Rectal smooth muscle tissue (tissue), 1 donor: ENCODE results near the gene PSMD14.

Source experiments
- H3K27ac ChIP-seq: one replicate; pipeline ENCODE4 v1.7.0; 2013; ENCODE audit warnings: low read depth, low read length, inconsistent platforms
- H3K27me3 ChIP-seq: one replicate; pipeline ENCODE4 v1.7.0; 2013; ENCODE audit warnings: low read length; ENCODE audit not compliant: control insufficient read depth, insufficient read depth
- H3K36me3 ChIP-seq: one replicate; pipeline ENCODE4 v1.7.0; 2013; ENCODE audit warnings: low read length; ENCODE audit not compliant: control insufficient read depth, insufficient read depth
- H3K4me1 ChIP-seq: one replicate; pipeline ENCODE4 v1.7.0; 2013; ENCODE audit warnings: low read length; ENCODE audit not compliant: control insufficient read depth, insufficient read depth
- H3K4me3 ChIP-seq: one replicate; pipeline ENCODE4 v1.7.0; 2013; ENCODE audit warnings: low read length
- H3K9ac ChIP-seq: one replicate; pipeline ENCODE4 v1.7.0; 2013; ENCODE audit warnings: low read length

PSMD14 gene

DNA sequence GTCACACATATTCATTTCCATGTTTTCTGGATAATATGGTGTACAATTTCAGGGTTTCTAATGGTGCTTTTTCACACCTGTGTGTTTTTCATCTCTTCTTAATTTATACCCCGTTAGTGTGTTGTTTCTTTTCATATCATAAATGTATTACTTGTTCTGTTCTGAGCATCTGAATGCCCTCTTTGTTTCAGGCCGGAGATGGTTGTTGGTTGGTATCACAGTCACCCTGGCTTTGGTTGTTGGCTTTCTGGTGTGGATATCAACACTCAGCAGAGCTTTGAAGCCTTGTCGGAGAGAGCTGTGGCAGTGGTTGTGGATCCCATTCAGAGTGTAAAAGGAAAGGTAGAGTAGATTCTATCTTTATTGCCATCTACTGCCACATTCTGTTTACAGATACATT, 62.8 kb downstream of the PSMD14 start:
- Histone ChIP-seq H3K4me3 (no peak overlapping the region), H3K36me3 (no peaks in the 10 kb centered on the region), H3K4me1 (no peaks in the 10 kb centered on the region), H3K9ac (no peak overlapping the region), H3K27ac (no peak overlapping the region), H3K27me3 (no peaks in the 10 kb centered on the region)

DNA sequence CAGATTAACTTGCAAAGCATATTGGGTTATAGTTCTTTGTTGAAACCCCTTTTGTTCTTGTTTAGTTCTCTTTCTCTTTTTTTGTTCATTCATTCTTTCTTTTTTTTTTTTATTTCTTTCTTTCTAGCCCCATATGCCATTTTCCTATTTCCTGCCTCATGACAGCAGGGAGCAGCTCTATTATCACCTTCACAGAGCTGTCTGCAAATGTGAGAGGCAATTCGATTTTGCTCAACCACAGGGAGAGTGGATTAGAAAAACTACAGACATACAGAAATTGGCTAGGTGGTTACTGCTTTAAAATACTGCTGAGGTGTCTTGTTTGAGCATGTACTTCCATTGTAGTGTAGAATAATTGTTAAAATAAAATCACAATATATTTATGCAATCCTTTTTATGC, 63.6 kb downstream of the PSMD14 start:
- H3K27me3 ChIP-seq = no peaks in the 10 kb centered on the region
- no peaks in the 10 kb centered on the region for H3K36me3 ChIP-seq
- no peak overlapping the region for H3K9ac ChIP-seq
- no peak overlapping the region for H3K4me3 ChIP-seq
- no peak overlapping the region for H3K27ac ChIP-seq
- no peaks in the 10 kb centered on the region for H3K4me1 ChIP-seq

- Histone ChIP-seq H3K36me3 (no peaks in the 10 kb centered on the region), H3K4me1 (no peaks in the 10 kb centered on the region)
Measured at GRCh38 chr2:161373942-161374341, 65.7 kb downstream of the PSMD14 start.

DNA sequence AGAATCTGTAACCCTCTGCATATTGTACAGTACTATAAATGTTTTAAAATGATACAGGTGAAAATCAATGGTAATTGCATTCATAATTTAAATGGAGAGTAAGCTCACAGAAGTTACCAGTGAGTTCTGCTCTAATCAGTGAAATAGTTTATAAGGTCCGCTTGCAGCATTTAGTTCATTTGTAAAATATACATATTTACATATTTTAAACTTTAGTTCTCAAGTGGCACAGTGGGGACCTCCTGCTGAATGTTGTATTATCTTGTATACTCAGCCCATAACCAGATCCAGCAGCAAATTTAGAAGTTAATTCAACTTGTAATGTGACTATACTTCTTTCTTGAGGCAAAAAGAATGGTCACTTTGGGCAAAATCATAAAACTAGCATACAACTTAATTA, 66.2 kb downstream of the PSMD14 start:
- no peak overlapping the region for H3K9ac ChIP-seq
- no peaks in the 10 kb centered on the region for H3K27me3 ChIP-seq
- no peaks in the 10 kb centered on the region for H3K36me3 ChIP-seq
- H3K4me3 ChIP-seq = no peak overlapping the region
- no peak overlapping the region for H3K27ac ChIP-seq
- no peaks in the 10 kb centered on the region for H3K4me1 ChIP-seq

More at GRCh38 chr2:161373942-161374341, 65.7 kb downstream of the PSMD14 start:
- Histone ChIP-seq H3K4me3 (no peak overlapping the region), H3K27me3 (no peaks in the 10 kb centered on the region), H3K9ac (no peak overlapping the region), H3K27ac (no peak overlapping the region)

GRCh38 chr2:161379740-161380139, 71.5 kb downstream of the PSMD14 start:
- Histone ChIP-seq H3K4me1 (no peaks in the 10 kb centered on the region), H3K9ac (no peak overlapping the region), H3K27me3 (no peaks in the 10 kb centered on the region), H3K4me3 (no peak overlapping the region), H3K27ac (no peak overlapping the region), H3K36me3 (peaks cover 3% of the 10 kb centered on the region)

DNA sequence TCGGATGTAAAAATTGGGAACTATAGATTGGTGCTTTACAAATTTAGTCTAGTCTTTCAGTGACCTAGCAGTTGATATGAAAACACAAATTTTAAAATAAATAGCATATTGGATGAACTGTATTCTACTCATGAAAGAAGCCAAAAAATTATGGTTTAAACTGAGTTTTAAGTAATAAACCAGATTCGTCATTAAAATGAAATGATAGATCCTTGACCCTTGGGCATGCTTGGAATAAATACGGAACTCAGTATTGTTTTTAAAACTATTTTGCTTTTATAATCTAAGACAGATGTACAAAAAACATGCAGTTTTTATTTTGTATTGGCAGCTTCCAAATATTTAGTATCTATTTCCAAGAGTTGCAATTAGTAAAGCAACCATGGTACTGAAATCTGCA, 73.3 kb downstream of the PSMD14 start:
- Histone ChIP-seq H3K36me3 (peaks cover 3% of the 10 kb centered on the region), H3K27ac (no peak overlapping the region), H3K9ac (no peak overlapping the region), H3K27me3 (no peaks in the 10 kb centered on the region), H3K4me3 (no peak overlapping the region), H3K4me1 (no peaks in the 10 kb centered on the region)

DNA sequence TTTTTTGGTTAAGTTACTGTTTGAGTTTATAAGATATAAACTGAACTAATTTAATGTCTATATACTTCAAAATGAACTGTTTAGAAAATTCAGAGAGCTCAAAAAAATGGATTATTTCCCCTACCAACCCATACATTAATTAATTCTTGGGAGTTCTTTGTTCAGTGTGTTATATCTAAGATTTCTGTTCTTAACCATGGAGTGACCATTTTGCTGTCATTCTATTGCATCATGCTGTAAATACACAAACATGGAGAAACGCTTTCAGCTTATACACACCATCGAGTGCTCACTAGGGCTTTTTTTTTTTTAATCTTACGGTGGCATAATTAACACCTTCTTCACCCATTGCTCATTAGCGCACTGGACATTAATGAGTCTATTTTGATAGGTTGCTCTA, 74.5 kb downstream of the PSMD14 start:
- peaks cover 3% of the 10 kb centered on the region for H3K36me3 ChIP-seq
- H3K4me3 ChIP-seq = no peak overlapping the region
- no peaks in the 10 kb centered on the region for H3K4me1 ChIP-seq
- no peak overlapping the region for H3K9ac ChIP-seq
- no peaks in the 10 kb centered on the region for H3K27me3 ChIP-seq
- H3K27ac ChIP-seq = no peak overlapping the region

DNA sequence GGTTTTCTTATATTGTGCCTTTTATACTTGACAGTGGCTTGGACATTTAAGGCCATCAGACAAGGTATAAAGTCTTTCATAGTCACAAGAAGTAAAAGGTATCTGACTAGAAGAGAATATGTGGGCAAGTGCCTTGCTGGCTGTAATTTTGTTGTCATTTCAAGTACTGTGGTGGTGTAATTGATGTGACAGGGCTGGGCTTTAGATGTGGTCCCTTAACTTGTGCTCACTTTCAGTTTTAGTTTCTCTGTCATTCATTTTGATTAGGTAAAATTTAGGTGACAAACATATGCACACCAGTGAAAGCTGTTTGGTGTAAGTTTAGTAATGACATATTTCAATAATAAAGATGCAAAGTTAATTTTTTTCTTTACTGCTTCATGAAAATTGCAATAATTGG, 76.6 kb downstream of the PSMD14 start:
- Histone ChIP-seq H3K27ac (no peak overlapping the region), H3K27me3 (no peaks in the 10 kb centered on the region)

GRCh38 chr2:161386228-161386824, 78.1 kb downstream of the PSMD14 start:
- Histone ChIP-seq H3K4me1 (no peaks in the 10 kb centered on the region), H3K27ac (no peak overlapping the region), H3K27me3 (no peaks in the 10 kb centered on the region), H3K9ac (no peak overlapping the region), H3K36me3 (no peaks in the 10 kb centered on the region), H3K4me3 (no peak overlapping the region)

More for the DNA sequence above, 76.6 kb downstream of the PSMD14 start:
- Histone ChIP-seq H3K4me3 (no peak overlapping the region), H3K9ac (no peak overlapping the region), H3K4me1 (no peaks in the 10 kb centered on the region), H3K36me3 (no peaks in the 10 kb centered on the region)

DNA sequence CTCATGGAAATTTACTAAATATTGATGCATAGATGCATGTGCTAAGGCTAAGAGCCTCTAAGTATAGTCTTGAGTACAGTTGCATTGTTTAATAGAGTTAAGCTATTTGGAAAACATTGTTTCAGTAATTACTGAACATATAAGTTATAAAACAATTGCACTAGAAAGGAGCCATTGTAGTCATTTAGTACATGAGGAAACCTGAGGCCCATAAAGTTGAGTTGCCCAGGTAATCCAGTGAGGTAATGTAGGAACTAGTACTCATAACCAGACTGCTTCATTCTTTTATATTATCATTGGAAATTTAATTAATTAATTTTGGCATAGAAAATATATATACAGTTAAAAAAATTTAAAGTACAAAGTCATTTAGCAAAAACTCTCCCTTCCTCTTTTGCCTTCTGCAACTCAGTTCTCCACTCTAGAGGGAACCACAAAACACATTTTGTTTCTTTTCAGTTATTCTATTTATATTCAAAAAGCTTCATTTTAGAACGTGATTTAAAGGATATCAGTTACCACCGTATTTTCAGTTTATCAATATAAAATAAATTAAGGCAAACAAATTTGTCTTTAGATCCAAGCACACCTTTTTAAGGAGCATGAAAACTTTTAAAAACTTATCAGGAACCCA, 80.0 kb downstream of the PSMD14 start:
- H3K9ac ChIP-seq = no peak overlapping the region
- H3K27me3 ChIP-seq = no peaks in the 10 kb centered on the region
- no peak overlapping the region for H3K4me3 ChIP-seq
- H3K4me1 ChIP-seq = no peaks in the 10 kb centered on the region
- H3K27ac ChIP-seq = no peak overlapping the region
- H3K36me3 ChIP-seq = no peaks in the 10 kb centered on the region

DNA sequence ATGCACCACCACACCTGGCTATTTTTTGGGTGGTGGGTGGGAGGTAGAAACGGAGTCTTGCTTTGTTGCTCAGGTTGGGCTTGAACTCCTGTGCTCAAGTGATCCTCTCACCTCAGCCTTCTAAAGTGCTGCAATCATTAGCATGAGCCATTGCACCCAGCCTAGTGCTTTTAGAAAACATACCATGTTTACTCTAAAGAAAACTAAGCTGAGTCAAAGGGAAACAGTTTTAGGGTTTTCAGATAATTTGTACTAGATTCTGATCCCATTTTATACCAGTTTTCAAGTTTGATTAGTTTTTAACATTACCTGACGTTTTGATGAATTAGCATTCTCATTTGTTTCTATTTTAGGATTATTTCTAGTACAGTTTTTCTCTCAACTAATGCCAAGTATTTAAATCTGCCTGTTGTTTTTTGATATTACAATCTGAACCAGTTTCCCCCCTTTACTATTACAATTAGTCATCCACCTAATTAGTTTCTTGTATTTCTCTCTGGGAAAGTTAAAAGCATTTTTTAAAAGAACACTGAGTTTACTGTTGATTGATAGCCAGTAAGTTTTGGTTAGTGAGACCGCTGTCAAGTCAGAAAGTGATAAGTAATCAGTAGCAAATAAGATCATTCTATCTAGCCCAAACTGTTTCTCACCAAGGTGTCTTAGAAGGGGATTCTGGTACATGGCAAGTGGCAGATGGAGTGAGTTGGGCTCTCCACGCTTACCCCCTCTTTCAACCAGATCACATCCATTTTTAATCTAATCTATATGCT, 83.7 kb downstream of the PSMD14 start:
- Histone ChIP-seq H3K36me3 (peaks cover 3% of the 10 kb centered on the region), H3K4me1 (no peaks in the 10 kb centered on the region), H3K27me3 (no peaks in the 10 kb centered on the region), H3K4me3 (no peak overlapping the region), H3K9ac (no peak overlapping the region), H3K27ac (no peak overlapping the region)

DNA sequence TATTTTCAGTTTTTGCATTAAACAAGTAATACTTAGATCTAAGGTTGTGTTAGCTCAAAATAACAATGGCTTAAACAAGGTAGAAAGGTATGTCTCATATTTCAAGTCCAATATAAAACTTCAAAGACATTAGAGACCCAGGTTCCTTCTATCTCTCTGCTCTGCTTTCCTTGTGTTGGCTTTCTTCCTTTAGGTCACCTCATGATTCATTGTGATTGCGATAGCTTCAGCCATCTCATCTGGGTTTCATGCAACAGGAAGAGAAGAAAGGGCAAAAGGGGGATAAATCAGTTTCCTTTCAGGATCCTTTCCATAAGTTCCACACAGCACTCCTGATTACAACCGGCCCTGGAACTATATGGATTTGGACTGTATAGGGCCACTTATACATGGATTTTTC, 91.9 kb downstream of the PSMD14 start:
- no peaks in the 10 kb centered on the region for H3K27me3 ChIP-seq
- H3K9ac ChIP-seq = no peak overlapping the region
- H3K36me3 ChIP-seq = peaks cover 3% of the 10 kb centered on the region
- H3K4me3 ChIP-seq = no peak overlapping the region
- H3K27ac ChIP-seq = no peak overlapping the region
- no peaks in the 10 kb centered on the region for H3K4me1 ChIP-seq
